ENCODE data around the gene CDH6. TPM values are rescaled to one million over a fixed set of nuclear protein-coding genes. Genes with fewer than 3 reads are reported as not detected.

The CDH6 gene
- total RNA-seq, 1 donor from 2014 or later: 233 TPM

DNA sequence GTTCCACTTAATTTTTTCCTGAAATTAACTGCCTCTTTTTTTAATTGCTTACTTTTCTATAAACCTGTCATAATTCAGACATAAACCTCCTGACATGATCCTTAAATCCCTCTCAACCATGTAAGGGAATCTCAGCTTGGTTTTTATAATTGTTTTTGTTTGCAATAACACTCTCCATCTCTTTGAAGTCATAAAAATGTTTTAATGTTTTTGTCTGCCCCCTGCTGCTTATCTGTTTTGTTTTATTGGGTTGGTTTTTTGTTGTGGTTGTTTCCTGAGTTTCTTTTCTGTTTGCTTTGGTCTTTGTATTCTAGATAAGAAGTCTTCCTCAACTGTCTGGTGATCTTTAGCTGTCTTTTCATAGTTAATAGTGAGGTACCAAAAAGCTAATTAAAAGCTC lies 142.0 kb downstream of the CDH6 start:
- no peak overlapping the region for H3K4me3 Mint-ChIP-seq
- no peak for DNase-seq (ENCODE audit: low read depth, low spot score)
- H3K4me1 Mint-ChIP-seq: peaks cover 3% of the 10 kb centered on the region
- H3K36me3 Mint-ChIP-seq (ENCODE audit: low read depth): no peaks in the 10 kb centered on the region
- TF ChIP-seq, protein P1, sequence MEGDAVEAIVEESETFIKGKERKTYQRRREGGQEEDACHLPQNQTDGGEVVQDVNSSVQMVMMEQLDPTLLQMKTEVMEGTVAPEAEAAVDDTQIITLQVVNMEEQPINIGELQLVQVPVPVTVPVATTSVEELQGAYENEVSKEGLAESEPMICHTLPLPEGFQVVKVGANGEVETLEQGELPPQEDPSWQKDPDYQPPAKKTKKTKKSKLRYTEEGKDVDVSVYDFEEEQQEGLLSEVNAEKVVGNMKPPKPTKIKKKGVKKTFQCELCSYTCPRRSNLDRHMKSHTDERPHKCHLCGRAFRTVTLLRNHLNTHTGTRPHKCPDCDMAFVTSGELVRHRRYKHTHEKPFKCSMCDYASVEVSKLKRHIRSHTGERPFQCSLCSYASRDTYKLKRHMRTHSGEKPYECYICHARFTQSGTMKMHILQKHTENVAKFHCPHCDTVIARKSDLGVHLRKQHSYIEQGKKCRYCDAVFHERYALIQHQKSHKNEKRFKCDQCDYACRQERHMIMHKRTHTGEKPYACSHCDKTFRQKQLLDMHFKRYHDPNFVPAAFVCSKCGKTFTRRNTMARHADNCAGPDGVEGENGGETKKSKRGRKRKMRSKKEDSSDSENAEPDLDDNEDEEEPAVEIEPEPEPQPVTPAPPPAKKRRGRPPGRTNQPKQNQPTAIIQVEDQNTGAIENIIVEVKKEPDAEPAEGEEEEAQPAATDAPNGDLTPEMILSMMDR (conservative IDR thresholded peaks at IDR 0.05): no peak
- H3K27ac Mint-ChIP-seq (ENCODE audit: unreplicated experiment): no peak overlapping the region
- H3K27me3 Mint-ChIP-seq (ENCODE audit: low read depth): peaks cover 4% of the 10 kb centered on the region
- H3K9me3 Mint-ChIP-seq: no peaks in the 10 kb centered on the region

DNA sequence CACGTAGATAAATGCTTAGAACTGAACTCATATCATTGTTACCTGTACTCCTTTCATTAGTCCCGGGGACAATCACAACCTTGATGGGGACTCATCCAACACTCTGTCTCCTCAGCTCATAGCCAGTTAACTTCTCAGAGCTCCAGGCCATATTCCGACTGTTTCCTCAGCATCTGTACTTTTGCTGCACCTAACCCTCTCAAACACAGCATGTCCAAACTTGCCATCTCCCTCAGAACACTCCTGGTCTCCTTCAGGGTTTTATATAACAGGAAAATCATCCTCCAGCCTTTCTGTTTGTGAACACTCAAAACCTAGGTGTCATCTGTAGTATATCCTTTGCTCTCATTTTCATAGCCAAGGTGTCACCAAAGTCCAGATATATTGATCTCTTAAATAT lies 150.5 kb downstream of the CDH6 start:
- TF ChIP-seq, protein P1 (conservative IDR thresholded peaks at IDR 0.05): no peak
- H3K27ac Mint-ChIP-seq (ENCODE audit: unreplicated experiment): no peak overlapping the region
- DNase-seq (ENCODE audit: low read depth, low spot score): no peak
- H3K4me3 Mint-ChIP-seq: no peak overlapping the region
- H3K27me3 Mint-ChIP-seq (ENCODE audit: low read depth): no peaks in the 10 kb centered on the region
- peaks cover 3% of the 10 kb centered on the region for H3K9me3 Mint-ChIP-seq
- no peaks in the 10 kb centered on the region for H3K4me1 Mint-ChIP-seq
- H3K36me3 Mint-ChIP-seq (ENCODE audit: low read depth): no peaks in the 10 kb centered on the region

GRCh38 chr5:31346896-31347551 lies 153.5 kb downstream of the CDH6 start:
- H3K9me3 Mint-ChIP-seq: peaks cover 4% of the 10 kb centered on the region
- H3K4me3 Mint-ChIP-seq: no peak overlapping the region
- no peaks in the 10 kb centered on the region for H3K4me1 Mint-ChIP-seq
- no peak overlapping the region for H3K27ac Mint-ChIP-seq (ENCODE audit: unreplicated experiment)
- no peak for DNase-seq (ENCODE audit: low read depth, low spot score)
- no peaks in the 10 kb centered on the region for H3K27me3 Mint-ChIP-seq (ENCODE audit: low read depth)
- no peaks in the 10 kb centered on the region for H3K36me3 Mint-ChIP-seq (ENCODE audit: low read depth)
- TF ChIP-seq, protein P1 (conservative IDR thresholded peaks at IDR 0.05): no peak

GRCh38 chr5:31347552-31347905 lies 154.0 kb downstream of the CDH6 start:
- no peaks in the 10 kb centered on the region for H3K36me3 Mint-ChIP-seq (ENCODE audit: low read depth)
- H3K4me1 Mint-ChIP-seq: no peaks in the 10 kb centered on the region
- H3K27ac Mint-ChIP-seq (ENCODE audit: unreplicated experiment): no peak overlapping the region
- no peaks in the 10 kb centered on the region for H3K27me3 Mint-ChIP-seq (ENCODE audit: low read depth)
- peaks cover 5% of the 10 kb centered on the region for H3K9me3 Mint-ChIP-seq
- no peak for DNase-seq (ENCODE audit: low read depth, low spot score)
- TF ChIP-seq, protein P1 (conservative IDR thresholded peaks at IDR 0.05): no peak
- no peak overlapping the region for H3K4me3 Mint-ChIP-seq

DNA sequence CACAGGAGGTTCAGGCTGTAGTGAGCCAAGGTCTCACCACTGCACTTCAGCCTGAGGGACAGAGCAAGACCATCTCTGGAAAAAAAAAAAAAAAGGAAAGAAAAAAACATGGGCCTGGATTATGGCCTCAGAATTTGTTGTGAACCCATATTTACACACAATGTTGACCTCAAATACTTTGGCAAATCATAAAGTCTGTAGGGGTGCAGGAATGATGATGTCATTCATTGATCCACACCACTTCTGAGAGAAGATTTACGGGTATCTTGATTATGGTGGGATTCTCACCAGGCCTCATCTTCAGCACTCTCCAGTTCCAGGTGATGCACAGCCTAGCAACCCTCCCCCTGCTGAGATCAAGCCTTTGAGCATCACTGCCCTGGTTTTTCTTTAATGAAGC lies 156.9 kb downstream of the CDH6 start:
- Mint-ChIP-seq H3K4me1 (no peaks in the 10 kb centered on the region), H3K36me3 (ENCODE audit: low read depth) (no peaks in the 10 kb centered on the region), H3K4me3 (no peak overlapping the region), H3K9me3 (peaks cover 8% of the 10 kb centered on the region), H3K27me3 (ENCODE audit: low read depth) (no peaks in the 10 kb centered on the region), H3K27ac (ENCODE audit: unreplicated experiment) (no peak overlapping the region)
- TF ChIP-seq, protein P1 (conservative IDR thresholded peaks at IDR 0.05): no peak
- DNase-seq (ENCODE audit: low read depth, low spot score): no peak

Data from neural crest cell (in vitro differentiated cells).